ENCODE data around the gene LTBP2.

Gene LTBP2

GRCh38 chr14:74611650-74612349 is at the start of gene LTBP2:
Gene LTBP2 (minus strand): TSS chr14:74612237. CDS start chr14:74611944, 293 bp downstream.
- peak; percentile 79 for DNase-seq

GRCh38 chr14:74660863-74661262 is 48.8 kb upstream of the LTBP2 start:
- DNase-seq, result no peak

- DNase-seq, result no peak
Observed at GRCh38 chr14:74660167-74660566, 48.1 kb upstream of the LTBP2 start.

- DNase-seq, result no peak
Observed at GRCh38 chr14:74658535-74659131, 46.6 kb upstream of the LTBP2 start.

GRCh38 chr14:74656964-74657363 is 44.9 kb upstream of the LTBP2 start:
- DNase-seq, result no peak

- no peak for DNase-seq
Observed at GRCh38 chr14:74655599-74656395, 43.8 kb upstream of the LTBP2 start.

GRCh38 chr14:74654931-74655330 is 42.9 kb upstream of the LTBP2 start:
- no peak for DNase-seq

- DNase-seq, result no peak
Observed at GRCh38 chr14:74653386-74654138, 41.5 kb upstream of the LTBP2 start.

GRCh38 chr14:74652541-74652940 is 40.5 kb upstream of the LTBP2 start:
- DNase-seq, result no peak

GRCh38 chr14:74650927-74651686 is 39.1 kb upstream of the LTBP2 start:
- no peak for DNase-seq

- no peak for DNase-seq
Observed at GRCh38 chr14:74649673-74650072, 37.6 kb upstream of the LTBP2 start.

- no peak for DNase-seq
Observed at GRCh38 chr14:74649167-74649566, 37.1 kb upstream of the LTBP2 start.

GRCh38 chr14:74648601-74649000 is 36.6 kb upstream of the LTBP2 start:
- DNase-seq, result no peak

GRCh38 chr14:74647678-74648461 is 35.8 kb upstream of the LTBP2 start:
- DNase-seq, result peak; percentile 42

- no peak for DNase-seq
Observed at GRCh38 chr14:74647061-74647677, 35.1 kb upstream of the LTBP2 start.

GRCh38 chr14:74645756-74646470 is 33.9 kb upstream of the LTBP2 start:
- no peak for DNase-seq

GRCh38 chr14:74645244-74645643 is 33.2 kb upstream of the LTBP2 start:
- no peak for DNase-seq

GRCh38 chr14:74641601-74642391 is 29.8 kb upstream of the LTBP2 start:
- peak; percentile 59 for DNase-seq

- no peak for DNase-seq
Observed at GRCh38 chr14:74638966-74639365, 26.9 kb upstream of the LTBP2 start.

Measured in right hindlimb (tissue), 1 donor.